Subcutaneous adipose tissue (tissue), 4 donors: ENCODE data around the gene LY6G6D. TPM values are rescaled to one million over a fixed set of nuclear protein-coding genes. Genes with fewer than 3 reads are reported as not detected.

Source experiments
- total RNA-seq, 4 donors: library from RNA; depleted of rRNA; stranded (reverse); fragments of >200 nt; gene quantifications; one replicate each; pipeline ENCODE4 v1.1.0, GENCODE V29; 2016
- TF ChIP-seq, protein P1 (sequence below): fragments of 450-650 bp; IDR thresholded peaks from one replicate; pipeline ENCODE4 v1.5.1; 2016; ENCODE audit warnings: low read depth, mild to moderate bottlenecking, control low read depth, antibody characterized with exemption, moderate library complexity

The LY6G6D gene
- total RNA-seq, 4 donors from 2014 or later: not detected

DNA sequence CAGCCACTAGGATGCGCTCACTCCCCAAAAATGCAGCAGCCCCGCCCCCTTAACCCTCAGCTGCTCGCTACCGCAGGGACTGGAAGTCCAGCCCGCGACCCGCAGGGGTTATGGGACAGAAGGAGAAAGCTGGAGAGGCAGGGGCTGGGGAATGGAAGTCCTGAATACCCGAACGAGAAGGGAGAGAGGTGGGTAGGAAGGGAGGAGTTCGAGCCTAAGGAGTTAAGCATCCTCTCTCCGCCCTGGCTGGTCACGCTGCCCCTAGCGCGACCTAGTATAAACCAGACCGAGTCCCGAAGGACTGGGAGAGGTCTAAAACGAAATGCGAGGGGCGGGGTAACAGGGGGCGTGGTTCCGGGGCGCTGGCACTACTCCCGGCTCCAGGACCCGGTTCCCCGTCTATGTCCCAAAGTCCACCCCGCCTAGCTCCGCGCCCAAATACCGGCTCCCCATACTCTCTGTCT is 14.4 kb downstream of the LY6G6D start:
- TF ChIP-seq, protein P1, sequence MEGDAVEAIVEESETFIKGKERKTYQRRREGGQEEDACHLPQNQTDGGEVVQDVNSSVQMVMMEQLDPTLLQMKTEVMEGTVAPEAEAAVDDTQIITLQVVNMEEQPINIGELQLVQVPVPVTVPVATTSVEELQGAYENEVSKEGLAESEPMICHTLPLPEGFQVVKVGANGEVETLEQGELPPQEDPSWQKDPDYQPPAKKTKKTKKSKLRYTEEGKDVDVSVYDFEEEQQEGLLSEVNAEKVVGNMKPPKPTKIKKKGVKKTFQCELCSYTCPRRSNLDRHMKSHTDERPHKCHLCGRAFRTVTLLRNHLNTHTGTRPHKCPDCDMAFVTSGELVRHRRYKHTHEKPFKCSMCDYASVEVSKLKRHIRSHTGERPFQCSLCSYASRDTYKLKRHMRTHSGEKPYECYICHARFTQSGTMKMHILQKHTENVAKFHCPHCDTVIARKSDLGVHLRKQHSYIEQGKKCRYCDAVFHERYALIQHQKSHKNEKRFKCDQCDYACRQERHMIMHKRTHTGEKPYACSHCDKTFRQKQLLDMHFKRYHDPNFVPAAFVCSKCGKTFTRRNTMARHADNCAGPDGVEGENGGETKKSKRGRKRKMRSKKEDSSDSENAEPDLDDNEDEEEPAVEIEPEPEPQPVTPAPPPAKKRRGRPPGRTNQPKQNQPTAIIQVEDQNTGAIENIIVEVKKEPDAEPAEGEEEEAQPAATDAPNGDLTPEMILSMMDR: no peak

GRCh38 chr6:31729979-31730630 is 15.0 kb downstream of the LY6G6D start:
- TF ChIP-seq, protein P1: no peak

DNA sequence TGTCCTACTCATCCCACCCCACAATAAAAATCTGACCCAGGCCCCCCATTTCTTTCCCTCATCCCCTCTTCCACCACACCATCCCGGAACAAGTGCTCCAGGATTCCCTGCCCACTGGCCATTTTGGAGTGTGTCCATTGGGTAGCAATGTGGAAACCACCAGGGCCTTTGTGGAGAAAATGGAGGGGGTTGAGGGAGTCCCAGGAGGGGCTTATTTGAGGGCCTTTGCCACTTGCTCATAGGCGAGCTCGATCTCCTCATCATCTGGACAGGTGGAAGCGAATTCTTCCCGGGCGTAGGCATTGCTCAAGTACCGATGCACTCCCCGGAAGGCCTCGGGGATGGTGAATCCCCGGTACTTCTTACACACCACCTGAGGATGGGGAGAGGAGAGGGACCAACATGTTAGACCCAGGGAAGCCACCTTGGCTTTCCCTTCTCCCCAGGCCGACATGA is 15.5 kb downstream of the LY6G6D start:
- TF ChIP-seq, protein P1: no peak

- TF ChIP-seq, protein P1: no peak
Observed at GRCh38 chr6:31732029-31732428, 16.9 kb downstream of the LY6G6D start.

- TF ChIP-seq, protein P1: no peak
Observed at GRCh38 chr6:31733734-31734133, 18.6 kb downstream of the LY6G6D start.

DNA sequence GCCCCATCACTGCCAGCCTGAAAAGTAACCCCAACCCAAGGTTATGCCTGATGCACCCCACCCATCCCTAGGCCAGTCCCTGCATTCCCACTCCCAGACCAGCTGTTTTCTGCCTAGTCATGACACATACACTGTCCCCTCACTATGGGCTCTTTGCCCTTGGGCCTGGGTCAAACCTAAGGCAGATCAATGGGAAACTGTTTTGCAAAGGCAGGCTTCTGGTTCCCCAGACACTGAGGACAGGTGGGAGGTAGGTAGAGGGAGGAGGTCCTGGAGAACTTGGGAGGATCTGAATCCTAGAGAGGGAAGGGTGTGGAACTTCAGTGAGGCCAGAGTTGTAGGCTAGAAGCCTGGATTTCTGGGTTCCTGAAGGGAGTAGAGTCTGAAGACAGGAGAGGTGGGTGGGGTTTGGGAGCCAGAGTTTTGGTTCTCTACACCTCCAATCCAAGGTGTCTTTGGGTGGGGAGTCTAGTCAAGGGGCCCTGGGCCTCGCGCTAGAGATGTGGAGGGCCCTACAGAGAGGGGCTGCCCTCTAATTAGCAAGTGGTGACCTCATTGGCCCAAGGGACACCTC is 19.2 kb downstream of the LY6G6D start:
- TF ChIP-seq, protein P1: no peak

- TF ChIP-seq, protein P1: no peak
Observed at GRCh38 chr6:31734821-31735406, 19.8 kb downstream of the LY6G6D start.
